Neutrophil (primary cell): Measurements from ENCODE around the gene PALLD.

Experiments
- H3K27ac ChIP-seq: fragments of 200-600 bp; sonication (generic); 2 replicates; pipeline ENCODE4 v1.5.1; 2016; ENCODE audit warnings: mild to moderate bottlenecking, moderate library complexity
- H3K27me3 ChIP-seq: fragments of 200-600 bp; sonication (generic); 2 replicates; pipeline ENCODE4 v1.6.0; 2016; ENCODE audit warnings: mild to moderate bottlenecking
- H3K36me3 ChIP-seq: fragments of 200-600 bp; sonication (generic); 2 replicates; pipeline ENCODE4 v1.5.1; 2017
- H3K4me1 ChIP-seq, 2 experiments: fragments of 200-600 bp in 1 of 2; sonication (generic) in 1 of 2; 1 replicate in 1 of 2; 2 replicates in 1 of 2; pipeline versions ENCODE4 v1.5.1 to v1.6.1; 2013 to 2016; ENCODE audit warnings: low read depth in 1 of 2, low read length in 1 of 2, mild to moderate bottlenecking in 1 of 2, moderate library complexity in 1 of 2; ENCODE audit not compliant: control insufficient read depth in 1 of 2, insufficient read depth in 1 of 2
- H3K4me3 ChIP-seq, 2 experiments: fragments of 200-600 bp in 1 of 2; sonication (generic) in 1 of 2; 1 replicate in 1 of 2; 2 replicates in 1 of 2; pipeline ENCODE4 v1.5.1; 2013 to 2016; ENCODE audit warnings: low read depth in 1 of 2, low read length in 1 of 2, mild to moderate bottlenecking in 1 of 2, moderate library complexity in 1 of 2
- H3K9me3 ChIP-seq: fragments of 200-600 bp; sonication (generic); 2 replicates; pipeline ENCODE4 v1.5.1; 2016
- CTCF ChIP-seq: fragments of 200-600 bp; sonication (generic); IDR thresholded peaks from 2 replicates; pipeline ENCODE4 v1.5.1; 2016; ENCODE audit warnings: antibody characterized with exemption

Gene PALLD

GRCh38 chr4:168925789-168926490 lies 429.1 kb downstream of the PALLD start:
- Histone ChIP-seq H3K36me3 (no peaks in the 10 kb centered on the region), H3K4me1 (no peaks in the 10 kb centered on the region)
- no peak for TF ChIP-seq CTCF

GRCh38 chr4:168928346-168928745 lies 431.5 kb downstream of the PALLD start:
- H3K36me3 ChIP-seq, result no peaks in the 10 kb centered on the region
- H3K9me3 ChIP-seq, result no peaks in the 10 kb centered on the region
- H3K27me3 ChIP-seq, result no peaks in the 10 kb centered on the region
- H3K4me3 ChIP-seq, result no peak overlapping the region
- H3K27ac ChIP-seq, result no peak overlapping the region
- TF ChIP-seq CTCF, result no peak
- H3K4me1 ChIP-seq, result no peaks in the 10 kb centered on the region

More at GRCh38 chr4:168925789-168926490, 429.1 kb downstream of the PALLD start:
- H3K27ac ChIP-seq, result no peak overlapping the region
- H3K4me3 ChIP-seq, result no peak overlapping the region
- no peaks in the 10 kb centered on the region for H3K27me3 ChIP-seq
- no peaks in the 10 kb centered on the region for H3K9me3 ChIP-seq

- no peaks in the 10 kb centered on the region for H3K4me1 ChIP-seq
- H3K36me3 ChIP-seq, result no peaks in the 10 kb centered on the region
- no peak overlapping the region for H3K4me3 ChIP-seq
- no peaks in the 10 kb centered on the region for H3K9me3 ChIP-seq
- TF ChIP-seq CTCF, result no peak
- H3K27ac ChIP-seq, result no peak overlapping the region
- no peaks in the 10 kb centered on the region for H3K27me3 ChIP-seq
These were observed 432.0 kb downstream of the PALLD start for GRCh38 chr4:168928875-168929274.

- Histone ChIP-seq H3K4me1 (no peaks in the 10 kb centered on the region), H3K27me3 (no peaks in the 10 kb centered on the region), H3K4me3 (no peak overlapping the region), H3K9me3 (no peaks in the 10 kb centered on the region), H3K36me3 (no peaks in the 10 kb centered on the region), H3K27ac (no peak overlapping the region)
- TF ChIP-seq CTCF, result no peak
These were observed 433.8 kb downstream of the PALLD start for GRCh38 chr4:168930413-168931196.

GRCh38 chr4:168931215-168931650 lies 434.4 kb downstream of the PALLD start:
- Histone ChIP-seq H3K9me3 (no peaks in the 10 kb centered on the region), H3K27ac (no peak overlapping the region), H3K4me1 (no peaks in the 10 kb centered on the region), H3K36me3 (no peaks in the 10 kb centered on the region), H3K4me3 (no peak overlapping the region), H3K27me3 (no peaks in the 10 kb centered on the region)
- TF ChIP-seq CTCF, result no peak
